ENCODE results near the gene SLC25A39.

DNA sequence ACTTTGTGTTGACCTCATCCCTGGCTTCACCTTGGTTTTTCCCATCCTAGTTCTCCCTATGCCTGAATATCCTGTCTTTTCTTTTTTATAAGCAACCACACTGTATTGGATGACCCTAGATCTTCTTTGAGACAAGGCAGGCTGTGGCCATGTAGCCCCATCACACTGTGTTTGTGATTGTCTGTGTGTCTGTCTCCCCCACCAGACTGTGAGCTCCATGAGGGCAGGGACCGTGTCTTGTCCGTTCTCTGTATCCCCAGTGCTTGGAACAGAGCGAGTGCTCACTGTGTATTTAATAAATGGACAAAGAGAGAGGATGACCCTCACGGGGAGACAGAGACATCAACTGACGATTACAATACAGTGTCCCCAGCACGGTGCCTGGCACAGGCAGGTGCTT, 7.1 kb downstream of the SLC25A39 start:
- TF ChIP-seq, protein P1, sequence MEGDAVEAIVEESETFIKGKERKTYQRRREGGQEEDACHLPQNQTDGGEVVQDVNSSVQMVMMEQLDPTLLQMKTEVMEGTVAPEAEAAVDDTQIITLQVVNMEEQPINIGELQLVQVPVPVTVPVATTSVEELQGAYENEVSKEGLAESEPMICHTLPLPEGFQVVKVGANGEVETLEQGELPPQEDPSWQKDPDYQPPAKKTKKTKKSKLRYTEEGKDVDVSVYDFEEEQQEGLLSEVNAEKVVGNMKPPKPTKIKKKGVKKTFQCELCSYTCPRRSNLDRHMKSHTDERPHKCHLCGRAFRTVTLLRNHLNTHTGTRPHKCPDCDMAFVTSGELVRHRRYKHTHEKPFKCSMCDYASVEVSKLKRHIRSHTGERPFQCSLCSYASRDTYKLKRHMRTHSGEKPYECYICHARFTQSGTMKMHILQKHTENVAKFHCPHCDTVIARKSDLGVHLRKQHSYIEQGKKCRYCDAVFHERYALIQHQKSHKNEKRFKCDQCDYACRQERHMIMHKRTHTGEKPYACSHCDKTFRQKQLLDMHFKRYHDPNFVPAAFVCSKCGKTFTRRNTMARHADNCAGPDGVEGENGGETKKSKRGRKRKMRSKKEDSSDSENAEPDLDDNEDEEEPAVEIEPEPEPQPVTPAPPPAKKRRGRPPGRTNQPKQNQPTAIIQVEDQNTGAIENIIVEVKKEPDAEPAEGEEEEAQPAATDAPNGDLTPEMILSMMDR (IDR thresholded peaks at IDR 0.05): no peak
- no peak for TF ChIP-seq EZH2 (IDR thresholded peaks at IDR 0.05)

All from neural progenitor cell (in vitro differentiated cells).